Measurements from ENCODE around the gene JARID2. TPM values are rescaled to one million over a fixed set of nuclear protein-coding genes. Genes with fewer than 3 reads are reported as not detected.

Gene JARID2
- total and polyA plus RNA-seq, 10 of the 15 experiments (the other 5 are each of a cell fraction or from before 2014, with no cell fraction given) = 4.2 to 21.6 (median 11.7) TPM

- TF ChIP-seq RELB (IDR thresholded peaks at IDR 0.05; ENCODE audit: low read depth) (0 out of 2 replicates have a peak, but pooled peaks have one; percentile 35), IRF3 (IDR thresholded peaks at IDR 0.05) (no peak), KLF5 (IDR thresholded peaks at IDR 0.05; ENCODE audit: partially characterized antibody) (no peak), FOS (IDR thresholded peaks at IDR 0.05; ENCODE audit: borderline replicate concordance, extremely low read depth, insufficient read length) (no peak), CREM (IDR thresholded peaks at IDR 0.05; ENCODE audit: low read depth) (0 out of 2 replicates have a peak, but pooled peaks have one; percentile 32), PML (IDR thresholded peaks at IDR 0.05; ENCODE audit: low read length) (no peak), GATAD2B (conservative IDR thresholded peaks at IDR 0.05; ENCODE audit: low read depth) (no peak), SKIL (IDR thresholded peaks at IDR 0.05; ENCODE audit: low read depth, poor library complexity, severe bottlenecking) (peak; percentile 44), PRDM15 (CRISPR knock-in tag; IDR thresholded peaks at IDR 0.05) (no peak), MEF2B (IDR thresholded peaks at IDR 0.05; ENCODE audit: partially characterized antibody, poor library complexity, severe bottlenecking) (no peak), SREBF1 (IDR thresholded peaks at IDR 0.05; ENCODE audit: low read length) (no peak), MEF2A (IDR thresholded peaks at IDR 0.05; ENCODE audit: insufficient read depth, low read depth, low read length) (no peak), MYB (IDR thresholded peaks at IDR 0.05; ENCODE audit: borderline replicate concordance, low read depth, low read length) (no peak), ZNF24 (IDR thresholded peaks at IDR 0.05) (no peak), MAX (IDR thresholded peaks at IDR 0.05; ENCODE audit: low read depth, low read length) (no peak), RBBP5 (conservative IDR thresholded peaks at IDR 0.05) (no peak), CHD1 (IDR thresholded peaks at IDR 0.05; ENCODE audit: low read depth, low read length) (no peak), ZBTB11 (CRISPR knock-in tag; IDR thresholded peaks at IDR 0.05) (no peak), RFX5 (IDR thresholded peaks at IDR 0.05; ENCODE audit: low read depth, low read length) (no peak)
These were observed 50.9 kb downstream of the JARID2 start (continued) for GRCh38 chr6:15296735-15297134.
